Ammon's horn (tissue), 1 donor: ENCODE data around the gene CCDC86.

Source experiments
- DNase-seq: peaks from one replicate; pipeline ENCODE4 v3.0.0-alpha.2; 2016; ENCODE audit warnings: low spot score

The CCDC86 gene

GRCh38 chr11:60868682-60869450, 27.0 kb downstream of the CCDC86 start:
- no peak for DNase-seq

- no peak for DNase-seq
These were observed 27.5 kb downstream of the CCDC86 start for GRCh38 chr11:60869451-60869825.

GRCh38 chr11:60870276-60870675, 28.4 kb downstream of the CCDC86 start:
- DNase-seq = no peak

GRCh38 chr11:60870733-60871377, 28.9 kb downstream of the CCDC86 start:
- DNase-seq = no peak

GRCh38 chr11:60871378-60872061, 29.6 kb downstream of the CCDC86 start:
- no peak for DNase-seq

GRCh38 chr11:60872124-60872960, 30.4 kb downstream of the CCDC86 start:
- DNase-seq = no peak

GRCh38 chr11:60872961-60873524, 31.1 kb downstream of the CCDC86 start:
- DNase-seq = peak; percentile 27

- no peak for DNase-seq
These were observed 31.6 kb downstream of the CCDC86 start for GRCh38 chr11:60873533-60873932.

- no peak for DNase-seq
These were observed 32.8 kb downstream of the CCDC86 start for GRCh38 chr11:60874421-60875365.

GRCh38 chr11:60875366-60876167, 33.7 kb downstream of the CCDC86 start:
- DNase-seq = no peak

- no peak for DNase-seq
These were observed 34.2 kb downstream of the CCDC86 start for GRCh38 chr11:60876168-60876485.

GRCh38 chr11:60878245-60879101, 36.6 kb downstream of the CCDC86 start:
- DNase-seq = no peak

- DNase-seq = no peak
These were observed 37.2 kb downstream of the CCDC86 start for GRCh38 chr11:60879104-60879503.

- DNase-seq = no peak
These were observed 38.2 kb downstream of the CCDC86 start for GRCh38 chr11:60879971-60880588.

GRCh38 chr11:60880643-60881282, 38.9 kb downstream of the CCDC86 start:
- no peak for DNase-seq

- peak; percentile 59 for DNase-seq
These were observed 45.6 kb downstream of the CCDC86 start for GRCh38 chr11:60887556-60887955.

- DNase-seq = no peak
These were observed 48.0 kb downstream of the CCDC86 start for GRCh38 chr11:60889869-60890311.

GRCh38 chr11:60890696-60891095, 48.8 kb downstream of the CCDC86 start:
- no peak for DNase-seq
